Activated CD4-positive, CD25-positive, alpha-beta regulatory T cell (primary cell): ENCODE measurements around the gene ABCC11.

Experiments
- DNase-seq, 4 experiments: peaks; one replicate each; lab custom pipeline; 2025; lab: John Stamatoyannopoulos, UW

Gene ABCC11

GRCh38 chr16:48247311-48247710, at the start of gene ABCC11:
TSS of gene ABCC11 (minus strand) at chr16:48247539. CDS start at chr16:48231921, 15,618 bp downstream.
- no peak for DNase-seq

- DNase-seq: no peak
Measured at GRCh38 chr16:48295488-48296281, 48.3 kb upstream of the ABCC11 start.

DNA sequence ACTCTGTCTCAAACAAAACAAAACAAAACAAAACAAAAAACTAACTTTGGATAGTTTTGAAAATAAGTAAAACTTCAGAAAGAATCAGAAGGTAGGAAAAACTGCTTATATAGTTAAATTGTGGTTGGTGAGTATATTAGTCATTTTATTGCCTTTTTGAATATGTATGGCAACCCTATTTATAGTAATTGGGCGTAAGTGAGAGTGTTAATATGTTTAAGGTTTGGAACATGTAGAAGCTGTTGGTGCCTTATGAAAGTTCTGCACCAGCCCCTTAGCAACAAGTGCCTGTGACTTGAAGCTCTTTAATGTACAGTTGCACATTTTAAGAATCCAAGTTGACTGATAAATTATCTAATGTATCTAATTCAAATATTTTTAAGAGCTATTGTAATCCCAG, 47.4 kb upstream of the ABCC11 start:
- DNase-seq: no peak

DNA sequence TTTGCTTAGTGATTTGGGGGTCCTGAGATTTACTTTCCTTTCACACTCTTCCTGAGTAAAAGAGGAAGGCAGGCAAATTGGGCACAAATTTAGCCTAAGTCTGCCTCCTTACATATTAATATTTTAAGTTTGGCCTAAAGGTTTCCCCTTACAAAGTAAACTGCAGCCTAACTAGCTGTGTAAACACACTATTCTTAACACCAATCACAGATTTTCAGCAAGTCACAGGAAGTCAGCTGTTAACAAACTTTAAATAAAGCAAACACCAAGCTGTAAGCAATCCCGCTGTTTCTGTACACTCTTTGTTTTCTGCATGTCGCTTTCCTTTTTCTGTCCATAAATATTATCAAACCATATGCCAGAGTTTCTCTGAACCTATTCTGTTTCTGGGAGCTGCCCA, 45.1 kb upstream of the ABCC11 start:
- DNase-seq: no peak

GRCh38 chr16:48291754-48292153, 44.4 kb upstream of the ABCC11 start:
- no peak for DNase-seq

DNA sequence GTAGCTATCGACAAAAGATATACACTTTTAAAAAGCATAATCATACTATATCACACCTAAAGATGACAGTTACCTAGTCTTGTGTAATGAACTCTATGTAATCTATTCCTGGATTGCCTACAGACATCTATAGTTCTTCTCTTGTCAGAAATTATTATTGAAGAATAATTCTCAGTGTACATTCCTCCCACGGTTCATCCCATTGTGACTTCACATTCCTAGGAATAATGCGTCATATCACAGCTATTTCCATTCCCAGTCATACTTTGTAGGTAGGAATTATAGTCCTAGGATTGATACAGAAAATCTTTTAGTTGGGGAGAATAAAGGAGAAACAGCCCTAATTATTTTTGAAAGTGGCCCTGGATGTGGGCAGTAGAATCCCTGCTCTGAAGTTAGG, 44.0 kb upstream of the ABCC11 start:
- no peak for DNase-seq

DNA sequence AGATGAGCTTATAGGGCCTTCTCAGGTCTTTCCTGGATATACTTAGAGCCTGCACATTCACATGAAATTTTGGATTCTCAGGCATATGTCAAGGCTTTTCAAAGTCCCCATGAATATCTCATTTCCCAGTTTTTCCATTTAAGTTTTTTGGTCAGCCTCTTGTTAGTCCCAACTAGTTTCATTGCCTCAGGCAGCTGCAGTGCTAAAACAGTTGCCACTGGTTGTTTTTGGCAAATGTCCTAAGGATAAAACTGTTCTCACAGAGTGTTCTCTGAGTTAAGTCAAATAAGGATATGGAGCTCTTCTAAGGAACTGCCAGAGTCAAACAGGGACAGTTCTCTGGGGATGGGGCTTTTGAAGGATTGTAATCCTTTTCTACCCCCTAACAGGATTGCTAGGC, 39.9 kb upstream of the ABCC11 start:
- DNase-seq: no peak

- DNase-seq: no peak
Measured at GRCh38 chr16:48284772-48285409, 37.6 kb upstream of the ABCC11 start.

DNA sequence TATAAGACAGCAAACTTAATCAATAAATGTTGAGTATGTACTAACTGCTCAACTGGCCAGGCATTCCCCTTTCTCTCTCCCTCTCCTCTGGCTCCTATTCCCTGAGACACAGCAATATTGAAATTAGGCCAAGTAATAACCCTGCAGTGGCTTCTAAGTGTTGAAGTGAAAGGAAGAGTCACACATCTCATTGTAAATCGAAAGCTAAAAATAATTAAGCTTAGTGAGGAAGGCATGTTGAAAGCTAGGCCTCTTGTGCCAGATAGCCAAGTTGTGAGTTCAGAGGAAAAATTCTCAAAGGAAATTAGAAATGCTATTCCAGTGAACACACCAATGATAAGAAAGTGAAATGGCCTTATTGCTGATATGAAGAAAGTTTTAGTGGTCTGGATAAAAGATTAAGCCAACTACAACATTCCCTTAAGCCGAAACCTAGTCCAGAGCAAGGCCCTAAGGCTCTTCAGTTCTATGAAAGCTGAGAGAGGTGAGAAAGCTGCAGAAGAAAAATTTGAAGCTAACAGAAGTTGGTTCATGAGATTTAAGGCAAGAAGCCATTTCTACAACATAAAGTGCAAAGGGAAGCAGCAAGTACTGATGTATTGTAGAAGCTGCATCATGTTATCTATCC, 35.4 kb upstream of the ABCC11 start:
- no peak for DNase-seq

DNA sequence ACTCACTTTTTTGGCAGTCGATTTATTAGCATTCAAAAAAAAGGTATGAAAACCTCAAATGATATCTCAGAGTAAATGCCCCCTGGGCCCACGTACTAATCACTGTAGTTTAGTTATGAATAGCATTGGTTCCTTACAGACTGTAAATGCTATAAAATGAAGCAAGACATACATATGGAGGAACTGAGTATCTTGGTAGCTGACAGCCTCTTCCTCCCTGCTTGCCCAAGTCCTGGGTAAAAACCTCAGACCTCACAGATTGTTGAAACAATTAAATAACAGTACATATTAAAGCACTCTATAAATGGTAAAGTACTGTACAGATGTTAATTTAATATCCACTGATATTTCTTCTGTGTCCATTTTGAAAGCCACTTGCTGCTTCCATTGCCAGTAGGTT, 33.2 kb upstream of the ABCC11 start:
- DNase-seq: no peak

DNA sequence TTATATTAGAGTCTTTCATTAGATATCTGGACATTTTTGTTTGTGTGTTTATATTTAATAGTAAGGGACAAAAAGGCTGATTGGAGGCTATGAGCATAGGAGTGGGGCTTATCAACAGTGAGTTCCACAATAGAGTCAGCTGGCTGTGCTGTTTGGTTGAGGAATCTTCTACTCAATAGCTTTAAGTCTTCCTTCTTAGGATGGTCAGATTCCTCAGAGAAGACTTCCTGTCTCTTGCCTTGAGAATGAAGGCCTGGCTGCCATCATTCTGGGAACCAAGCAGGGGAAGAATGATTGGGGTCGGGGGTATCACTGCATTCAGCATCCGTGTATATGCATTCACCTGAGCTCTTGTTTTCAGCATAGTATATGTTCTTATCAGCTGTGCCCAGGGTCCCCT, 31.9 kb upstream of the ABCC11 start:
- no peak for DNase-seq

GRCh38 chr16:48277158-48277557, 29.8 kb upstream of the ABCC11 start:
- no peak for DNase-seq

GRCh38 chr16:48276102-48276501, 28.8 kb upstream of the ABCC11 start:
- DNase-seq: no peak

DNA sequence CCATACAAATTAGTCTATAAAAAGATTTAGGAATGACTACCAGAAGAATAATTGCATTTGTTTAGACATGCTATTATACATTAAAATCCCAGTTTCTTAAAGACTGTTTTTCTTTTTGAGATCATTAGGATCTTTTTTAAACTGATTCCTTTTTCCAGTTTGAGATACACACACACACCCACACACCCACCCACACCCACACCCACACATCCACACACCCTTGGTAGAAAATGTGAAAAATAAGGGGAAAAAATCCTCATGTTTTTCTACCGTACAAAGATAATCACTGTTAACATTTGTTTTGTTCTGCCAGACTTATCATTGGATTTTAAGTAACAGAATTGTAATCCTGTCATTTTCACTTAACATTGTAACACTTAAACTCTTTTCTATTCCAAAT, 27.1 kb upstream of the ABCC11 start:
- DNase-seq: no peak

GRCh38 chr16:48272837-48273421, 25.6 kb upstream of the ABCC11 start:
- no peak for DNase-seq

GRCh38 chr16:48271728-48272127, 24.4 kb upstream of the ABCC11 start:
- DNase-seq: no peak

GRCh38 chr16:48269011-48269410, 21.7 kb upstream of the ABCC11 start:
- DNase-seq: no peak

GRCh38 chr16:48262631-48263030, 15.3 kb upstream of the ABCC11 start:
- no peak for DNase-seq

DNA sequence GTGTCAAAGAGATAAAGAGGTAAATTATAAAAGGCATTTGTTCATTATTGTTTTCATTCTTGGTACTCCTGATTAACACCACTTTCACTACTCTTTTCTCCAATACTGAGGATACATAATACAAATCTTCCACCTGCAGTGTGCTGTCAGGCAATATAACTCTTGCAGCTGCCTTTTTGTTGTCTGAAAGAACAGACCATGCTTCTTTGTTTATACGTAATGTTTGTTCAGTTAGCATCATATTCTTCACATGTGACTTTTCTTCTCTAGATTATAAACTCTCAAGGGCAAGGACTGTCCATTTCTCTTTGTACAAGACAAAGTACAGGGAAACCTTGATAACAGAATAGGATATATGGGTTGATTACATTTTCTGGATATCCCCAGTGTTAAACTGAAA, 14.2 kb upstream of the ABCC11 start:
- no peak for DNase-seq

- DNase-seq: no peak
Measured at GRCh38 chr16:48256579-48257177, 9.3 kb upstream of the ABCC11 start.

GRCh38 chr16:48252013-48252412, 4.7 kb upstream of the ABCC11 start:
- DNase-seq: no peak

GRCh38 chr16:48250520-48251278, 3.4 kb upstream of the ABCC11 start:
- DNase-seq: no peak
